ENCODE data around the gene UGCG. TPM values are rescaled to one million over a fixed set of nuclear protein-coding genes. Genes with fewer than 3 reads are reported as not detected.
"Not testable (repeated sequence)": the region's sequence is repeated elsewhere in the genome, so short reads cannot be mapped to it uniquely, and the experiment has no call there.

The UGCG gene
- total RNA-seq, 1 donor from 2014 or later, result 44.6 TPM

DNA sequence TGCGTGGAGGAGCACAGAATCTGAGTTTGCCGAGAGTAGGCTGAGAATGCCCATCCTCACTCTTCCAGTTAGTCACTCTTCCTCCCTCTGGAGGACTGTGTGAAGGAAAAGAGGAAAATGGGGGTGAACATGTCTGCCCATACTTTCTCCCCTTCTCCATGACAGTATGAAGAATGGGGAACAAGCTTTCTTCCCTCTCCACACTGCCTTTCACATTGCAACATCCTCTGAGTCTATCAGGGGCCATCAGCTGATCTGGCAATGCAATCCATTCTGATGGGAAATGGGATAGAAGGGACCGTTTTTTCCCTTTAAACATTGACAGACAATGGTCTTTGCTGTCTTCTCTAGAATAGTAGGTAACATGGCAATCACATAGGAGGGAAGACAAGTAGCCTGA, 56.8 kb downstream of the UGCG start:
- DNase-seq (ENCODE audit: low spot score), result no peak

GRCh38 chr9:111955048-111955447, 58.4 kb downstream of the UGCG start:
- DNase-seq (ENCODE audit: low spot score), result no peak

DNA sequence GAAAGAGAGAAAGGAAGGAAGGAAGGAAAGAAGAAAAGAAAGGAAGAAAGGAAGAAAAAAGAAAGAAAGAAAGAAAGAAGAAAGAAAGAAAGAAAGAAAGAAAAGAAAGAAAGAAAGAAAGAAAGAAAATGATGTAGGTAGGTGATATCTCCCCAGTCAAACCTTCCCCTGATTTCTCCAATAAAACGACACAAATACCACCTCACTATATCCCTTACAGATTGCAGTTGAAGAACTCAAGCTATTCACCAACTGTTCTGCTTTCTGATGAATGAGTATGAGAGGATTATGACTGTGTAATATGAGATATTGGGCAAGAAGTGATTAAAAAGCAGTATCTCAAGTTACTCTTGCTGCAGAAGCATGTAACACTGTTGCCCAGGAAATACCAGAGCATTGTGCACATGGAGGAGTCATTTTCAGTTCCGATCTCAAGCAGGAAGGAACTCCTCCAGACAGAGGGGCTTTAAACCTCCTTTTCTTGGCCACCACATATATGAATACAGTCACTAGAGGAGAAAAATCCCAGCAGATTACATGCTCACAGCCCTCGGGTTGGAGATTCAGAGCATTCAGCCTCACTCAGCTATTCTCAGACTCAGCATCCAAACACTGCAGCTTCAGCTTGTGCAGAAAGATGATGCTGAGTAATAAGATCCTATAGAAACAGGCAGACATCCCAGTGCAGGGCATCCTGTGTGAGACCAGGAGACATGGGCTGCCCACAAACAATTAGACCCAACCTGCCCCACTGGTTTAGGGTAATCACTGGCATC, 61.4 kb downstream of the UGCG start:
- no peak for DNase-seq (ENCODE audit: low spot score)

- peak; percentile 63 for DNase-seq (ENCODE audit: low spot score)
These were observed 63.1 kb downstream of the UGCG start for GRCh38 chr9:111959468-111960359.

GRCh38 chr9:111960485-111960884, 63.9 kb downstream of the UGCG start:
- DNase-seq (ENCODE audit: low spot score), result not testable (repeated sequence)

DNA sequence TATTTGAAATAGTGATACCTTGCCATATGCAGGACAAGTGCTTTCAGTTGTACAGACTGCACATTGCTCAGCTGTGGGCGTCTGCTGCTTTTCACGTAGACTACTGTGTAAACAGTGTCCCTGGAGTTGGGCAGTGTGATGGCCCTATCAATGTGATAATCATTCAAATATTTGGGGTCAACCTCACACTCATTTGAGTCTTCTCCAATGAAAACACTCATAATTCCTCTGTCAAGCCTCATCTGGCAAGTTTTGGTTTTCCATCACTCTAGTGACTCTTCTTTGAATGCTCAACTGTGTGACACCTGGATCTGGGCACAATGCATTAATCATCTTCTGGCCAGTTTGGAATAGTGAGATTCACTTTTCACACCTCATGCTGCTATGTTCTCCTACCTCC, 64.4 kb downstream of the UGCG start:
- DNase-seq (ENCODE audit: low spot score), result no peak

- no peak for DNase-seq (ENCODE audit: low spot score)
These were observed 65.0 kb downstream of the UGCG start for GRCh38 chr9:111961575-111961974.

DNA sequence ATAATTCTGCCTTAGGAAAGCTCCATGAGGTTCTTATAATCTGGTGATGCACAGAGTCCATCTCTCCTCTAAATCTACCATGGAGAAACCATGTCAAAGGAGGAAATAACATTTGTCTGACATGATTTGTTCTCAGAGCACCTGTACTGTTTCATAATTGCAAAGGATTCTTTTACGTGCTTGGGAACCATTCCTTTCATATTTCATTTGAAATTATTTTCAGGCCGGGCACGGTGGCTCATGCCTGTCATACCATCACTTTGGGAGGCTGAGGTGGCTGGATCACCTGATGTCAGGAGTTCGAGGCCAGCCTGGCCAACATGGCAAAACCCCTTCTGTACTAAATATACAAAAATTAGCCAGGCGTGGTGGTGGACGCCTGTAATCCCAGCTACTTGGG, 65.4 kb downstream of the UGCG start:
- DNase-seq (ENCODE audit: low spot score), result no peak

DNA sequence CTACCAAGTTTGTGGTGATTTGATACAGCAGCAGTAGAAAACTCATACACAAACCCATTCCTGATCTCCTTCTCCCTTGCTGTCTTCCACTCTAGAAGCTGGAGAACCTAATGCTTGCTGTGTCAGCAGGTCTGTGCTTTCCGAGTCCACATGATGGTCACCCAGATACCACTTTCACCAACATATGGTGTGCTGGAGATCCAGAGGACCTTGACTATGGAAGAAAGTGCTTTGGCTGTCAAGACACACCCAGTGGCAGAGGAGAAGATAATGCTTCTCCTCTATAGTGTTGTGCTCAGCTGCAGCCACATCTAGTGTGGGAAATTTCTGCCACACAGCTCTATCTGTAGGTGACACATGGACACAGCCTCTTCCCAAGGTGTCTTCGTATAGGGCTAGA, 67.4 kb downstream of the UGCG start:
- no peak for DNase-seq (ENCODE audit: low spot score)

- DNase-seq (ENCODE audit: low spot score), result peak; percentile 61
These were observed 69.0 kb downstream of the UGCG start for GRCh38 chr9:111965566-111966019.

GRCh38 chr9:111966124-111966723, 69.6 kb downstream of the UGCG start:
- no peak for DNase-seq (ENCODE audit: low spot score)

DNA sequence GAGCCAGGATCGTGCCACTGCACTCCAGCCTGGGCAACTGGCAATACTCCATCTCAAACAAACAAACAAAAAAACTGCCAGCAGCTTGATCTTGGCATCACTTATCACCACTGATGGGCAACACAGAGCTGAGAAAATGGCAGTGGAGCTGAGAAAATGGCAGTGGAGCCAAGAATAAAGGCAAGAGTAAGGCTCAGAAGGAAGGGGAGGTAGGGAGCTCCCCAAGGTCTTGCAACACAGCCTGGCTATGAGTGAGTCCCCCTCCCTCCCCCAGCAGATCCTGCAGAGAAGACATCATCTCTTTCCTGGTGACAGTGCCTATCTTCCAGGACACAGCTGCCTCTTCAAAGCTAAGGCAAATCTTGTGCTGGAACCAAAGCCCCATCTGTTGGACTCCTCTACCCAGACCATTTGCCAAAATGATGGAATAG, 70.3 kb downstream of the UGCG start:
- DNase-seq (ENCODE audit: low spot score), result no peak

GRCh38 chr9:111967621-111968020, 71.0 kb downstream of the UGCG start:
- no peak for DNase-seq (ENCODE audit: low spot score)

GRCh38 chr9:111969061-111969460, 72.4 kb downstream of the UGCG start:
- no peak for DNase-seq (ENCODE audit: low spot score)

DNA sequence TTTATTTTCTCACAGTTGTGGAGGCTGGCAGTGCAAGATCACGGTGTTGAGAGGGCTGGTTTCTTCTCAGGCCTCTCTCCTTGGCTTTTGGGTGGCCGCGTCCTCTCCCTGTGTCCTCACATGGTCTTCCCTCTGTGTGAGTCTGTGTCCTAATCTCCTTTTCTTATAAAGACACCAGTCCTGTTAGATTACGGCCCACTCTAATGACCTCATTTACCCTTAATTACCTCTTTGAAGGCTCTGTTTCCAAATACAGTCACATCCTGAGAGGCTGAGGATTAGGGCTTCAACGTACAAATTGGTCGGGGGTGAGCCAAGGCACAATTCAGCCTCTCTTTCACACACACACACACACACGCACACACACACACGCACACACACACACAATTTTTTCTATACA, 73.0 kb downstream of the UGCG start:
- DNase-seq (ENCODE audit: low spot score), result no peak

- DNase-seq (ENCODE audit: low spot score), result no peak
These were observed 74.2 kb downstream of the UGCG start for GRCh38 chr9:111970827-111971226.

DNA sequence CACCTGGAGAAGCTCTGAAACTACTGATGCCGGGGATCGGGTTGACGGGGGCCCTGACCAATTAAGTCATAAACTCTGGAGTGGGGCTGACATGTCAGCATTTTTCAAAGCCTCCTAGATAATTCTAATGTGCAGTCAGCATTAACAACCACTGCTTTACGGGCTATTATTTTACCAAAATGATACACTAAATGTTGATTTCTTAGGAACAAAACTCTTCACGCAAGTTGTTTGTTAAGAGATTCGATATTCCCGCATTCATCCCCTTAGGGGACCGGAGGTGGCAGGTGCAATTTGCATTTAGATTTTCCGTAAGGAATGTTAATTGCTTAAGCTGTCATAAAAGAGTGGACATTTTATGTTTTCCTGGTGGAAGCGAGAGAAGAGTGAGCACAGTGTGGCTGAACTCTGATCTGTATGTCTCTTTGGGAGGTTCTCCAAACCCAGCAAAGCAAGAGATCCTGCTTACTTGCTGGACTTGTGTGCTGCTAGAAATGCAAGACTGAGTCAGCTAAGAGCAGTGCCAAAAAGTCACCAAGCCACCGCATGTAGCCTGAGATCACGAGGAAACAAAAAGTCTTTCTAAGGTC, 77.6 kb downstream of the UGCG start:
- peak; percentile 40 for DNase-seq (ENCODE audit: low spot score)

DNA sequence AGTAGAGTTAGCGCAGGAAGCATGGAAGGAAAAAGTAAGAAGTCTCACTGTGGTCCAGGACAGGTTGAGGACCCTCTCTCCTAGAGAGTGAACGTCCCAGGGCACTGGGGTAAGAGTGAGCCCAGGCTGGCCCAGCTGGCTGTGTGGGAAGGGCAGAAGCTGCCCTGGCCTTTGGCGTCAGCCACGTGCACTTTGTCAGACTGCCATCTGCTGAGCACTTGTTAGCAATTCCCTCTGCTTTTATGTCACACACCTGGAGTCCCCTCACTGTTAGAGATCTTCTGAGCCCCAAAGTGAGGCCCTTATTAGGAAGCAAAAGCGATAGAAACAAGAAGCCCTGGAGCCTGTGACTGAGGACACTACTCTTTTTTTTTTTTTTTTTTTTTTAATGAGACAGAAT, 79.1 kb downstream of the UGCG start:
- peak; percentile 31 for DNase-seq (ENCODE audit: low spot score)

DNA sequence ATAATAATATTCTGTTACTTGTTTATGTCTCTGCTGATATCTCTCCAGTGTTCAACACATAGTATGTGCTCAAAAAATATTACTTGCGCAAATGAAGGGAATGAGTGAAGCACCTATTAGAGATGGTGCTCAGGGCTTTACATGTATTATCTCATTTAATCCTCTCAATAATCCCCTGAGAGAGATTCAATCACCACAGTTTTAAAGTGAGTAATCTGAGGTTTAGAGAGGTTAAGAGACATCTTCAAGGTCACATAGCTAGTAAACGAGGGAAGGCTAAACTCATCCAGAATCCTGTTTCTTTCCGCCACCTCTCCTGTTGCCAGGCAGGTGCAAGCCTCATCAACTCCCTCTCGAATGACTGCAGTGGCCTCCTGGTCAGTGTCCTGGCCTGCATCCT, 82.0 kb downstream of the UGCG start:
- DNase-seq (ENCODE audit: low spot score), result no peak

GRCh38 chr9:111979561-111979960, 82.9 kb downstream of the UGCG start:
- no peak for DNase-seq (ENCODE audit: low spot score)

GRCh38 chr9:111980398-111980797, 83.8 kb downstream of the UGCG start:
- DNase-seq (ENCODE audit: low spot score), result no peak

- DNase-seq (ENCODE audit: low spot score), result no peak
These were observed 86.9 kb downstream of the UGCG start for GRCh38 chr9:111983484-111983908.

Measured in mucosa of gallbladder (tissue), 1 donor.